ENCODE results near the gene SLC25A21.

The SLC25A21 gene

DNA sequence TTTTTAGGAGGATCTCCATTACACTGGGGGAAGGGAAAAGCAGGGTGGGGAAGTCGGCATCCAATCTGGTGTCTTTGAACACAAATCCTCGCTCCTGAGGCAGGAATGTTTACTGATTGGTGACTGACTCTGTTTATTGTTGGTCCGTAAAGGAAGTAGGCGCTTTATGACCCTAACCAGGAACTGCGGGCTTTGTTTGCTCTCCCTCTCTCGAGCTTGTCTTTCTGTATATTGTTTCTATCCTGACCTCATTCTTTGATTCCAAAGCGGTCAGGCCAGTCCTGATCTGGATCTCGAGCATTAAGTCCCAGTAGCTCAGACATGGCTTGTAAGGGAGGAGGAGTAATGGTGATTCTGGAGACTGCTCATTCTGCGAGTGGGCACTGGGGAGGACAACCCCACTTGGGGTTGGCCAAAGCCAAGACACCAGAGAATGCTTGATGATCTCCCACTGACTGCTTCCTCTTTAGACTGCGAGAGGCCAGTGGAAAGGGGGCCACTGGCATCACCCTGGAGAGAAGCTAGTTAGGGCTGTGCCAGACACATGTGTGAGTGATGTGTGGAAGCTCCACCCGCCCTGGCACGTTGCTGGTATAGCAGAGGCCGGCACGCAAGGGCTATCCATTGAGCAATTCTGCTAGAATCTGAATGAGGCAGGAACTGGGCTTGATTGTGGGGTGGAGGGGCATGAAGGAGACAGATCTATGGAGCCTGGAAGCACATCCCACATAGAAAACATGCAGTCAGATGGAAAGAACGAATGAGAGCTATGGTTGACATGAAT lies 316.1 kb downstream of the SLC25A21 start:
- Histone ChIP-seq H3K4me3 (ENCODE audit: extremely low read depth, insufficient read depth, low read length, poor library complexity, severe bottlenecking) (no peak overlapping the region), H3K9me3 (ENCODE audit: control insufficient read depth, low read length) (no peaks in the 10 kb centered on the region), H3K4me1 (ENCODE audit: control insufficient read depth, insufficient read depth, low read length, poor library complexity, severe bottlenecking) (no peaks in the 10 kb centered on the region), H3K27ac (ENCODE audit: low read depth, low read length, severe bottlenecking) (no peak overlapping the region), H3K36me3 (ENCODE audit: control insufficient read depth, insufficient read depth, low read length) (no peaks in the 10 kb centered on the region)
- WGBS, 2 experiments (ENCODE audit: insufficient coverage in 2 of 2), result 94 to 95% methylated on average over 10 to 13 of the region's 15 CpGs

DNA sequence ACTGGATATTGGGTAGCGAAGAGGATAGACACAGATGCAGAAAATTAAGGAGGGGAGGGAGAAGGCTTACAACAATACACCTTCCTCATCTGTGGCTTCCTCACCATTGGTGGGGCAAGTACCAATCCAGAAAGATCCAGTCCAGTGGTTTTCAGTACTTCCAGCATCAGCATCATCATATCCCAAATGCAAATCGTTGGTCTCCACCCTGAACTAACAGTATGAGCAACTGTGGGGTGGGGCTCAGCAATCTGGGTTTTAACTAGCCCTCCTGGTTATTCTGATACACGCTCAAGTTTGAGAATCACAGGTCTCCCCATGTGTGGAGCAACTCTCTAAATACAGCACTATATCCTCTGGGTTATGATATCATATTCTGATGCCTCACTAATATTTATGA lies 317.0 kb downstream of the SLC25A21 start:
- Histone ChIP-seq H3K36me3 (ENCODE audit: control insufficient read depth, insufficient read depth, low read length) (no peaks in the 10 kb centered on the region), H3K4me1 (ENCODE audit: control insufficient read depth, insufficient read depth, low read length, poor library complexity, severe bottlenecking) (no peaks in the 10 kb centered on the region)
- WGBS, 2 experiments (ENCODE audit: insufficient coverage in 2 of 2), result 80% methylated on average over 2 of the region's 3 CpGs; no CpG with 5 or more reads in 1 of the 2 experiments

DNA sequence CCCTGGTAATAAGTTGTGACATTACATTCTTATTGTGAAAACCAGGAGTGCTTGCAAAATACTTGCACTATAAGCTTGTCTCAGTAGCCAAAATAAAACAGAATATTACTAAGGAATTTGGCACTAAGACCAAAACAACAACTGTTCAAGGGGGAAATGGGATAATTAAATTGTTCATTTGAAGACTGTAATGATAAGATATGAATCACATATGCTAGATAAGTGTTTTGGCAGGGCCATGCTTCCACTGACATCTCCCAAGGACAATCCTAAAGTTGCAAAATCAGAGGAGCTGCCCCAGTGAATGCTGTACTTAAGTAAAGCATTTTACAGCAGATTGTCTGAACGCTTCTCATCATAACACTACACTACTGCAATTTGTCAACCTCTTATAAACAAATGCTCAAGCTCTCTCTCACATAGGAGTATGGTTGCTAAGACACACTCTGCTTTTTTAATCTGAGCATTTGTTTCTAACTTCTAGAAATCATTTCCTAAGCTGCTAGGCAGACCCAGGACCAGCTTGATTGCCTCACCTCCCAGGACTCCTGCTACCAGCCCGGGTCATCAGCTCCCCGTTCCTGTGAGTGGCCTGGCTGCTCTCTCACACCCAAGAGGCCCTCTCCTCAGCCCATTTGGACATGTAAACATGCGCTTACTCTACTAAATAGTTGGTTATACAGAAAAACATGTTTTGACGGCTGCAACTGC lies 319.3 kb downstream of the SLC25A21 start:
- H3K27ac ChIP-seq (ENCODE audit: low read depth, low read length, severe bottlenecking), result no peak overlapping the region
- 76 to 77% methylated on average over 3 to 5 of the region's 5 CpGs for WGBS, 2 experiments (ENCODE audit: insufficient coverage in 2 of 2)
- no peaks in the 10 kb centered on the region for H3K36me3 ChIP-seq (ENCODE audit: control insufficient read depth, insufficient read depth, low read length)
- no peak overlapping the region for H3K4me3 ChIP-seq (ENCODE audit: extremely low read depth, insufficient read depth, low read length, poor library complexity, severe bottlenecking)
- no peaks in the 10 kb centered on the region for H3K9me3 ChIP-seq (ENCODE audit: control insufficient read depth, low read length)
- H3K4me1 ChIP-seq (ENCODE audit: control insufficient read depth, insufficient read depth, low read length, poor library complexity, severe bottlenecking), result no peaks in the 10 kb centered on the region

More for the DNA sequence above, 317.0 kb downstream of the SLC25A21 start:
- Histone ChIP-seq H3K4me3 (ENCODE audit: extremely low read depth, insufficient read depth, low read length, poor library complexity, severe bottlenecking) (no peak overlapping the region), H3K9me3 (ENCODE audit: control insufficient read depth, low read length) (no peaks in the 10 kb centered on the region), H3K27ac (ENCODE audit: low read depth, low read length, severe bottlenecking) (no peak overlapping the region)

DNA sequence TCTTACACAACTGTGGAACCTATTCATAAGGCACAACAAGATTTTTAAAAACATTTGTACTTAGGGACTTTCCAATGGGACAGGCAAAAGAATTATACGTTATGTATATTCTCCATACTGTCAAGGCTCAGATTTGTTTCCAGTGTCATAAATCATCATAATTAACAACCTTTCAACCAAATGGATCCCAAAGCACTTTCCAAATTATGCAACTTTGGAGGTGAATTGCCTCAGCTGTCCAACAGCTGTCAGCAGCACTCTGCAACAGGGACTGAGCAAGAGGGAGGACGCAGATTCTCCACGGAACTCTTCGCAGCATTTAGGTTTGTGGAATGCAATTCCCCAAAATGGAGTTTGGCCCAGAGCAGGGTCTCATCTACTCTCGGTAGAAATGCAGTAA lies 324.2 kb downstream of the SLC25A21 start:
- H3K4me1 ChIP-seq (ENCODE audit: control insufficient read depth, insufficient read depth, low read length, poor library complexity, severe bottlenecking), result no peaks in the 10 kb centered on the region
- H3K27ac ChIP-seq (ENCODE audit: low read depth, low read length, severe bottlenecking), result no peak overlapping the region
- WGBS, 2 experiments (ENCODE audit: insufficient coverage in 2 of 2), result 93 to 100% methylated on average over 2 of the region's 5 CpGs
- no peaks in the 10 kb centered on the region for H3K9me3 ChIP-seq (ENCODE audit: control insufficient read depth, low read length)
- H3K4me3 ChIP-seq (ENCODE audit: extremely low read depth, insufficient read depth, low read length, poor library complexity, severe bottlenecking), result no peak overlapping the region
- H3K36me3 ChIP-seq (ENCODE audit: control insufficient read depth, insufficient read depth, low read length), result no peaks in the 10 kb centered on the region

DNA sequence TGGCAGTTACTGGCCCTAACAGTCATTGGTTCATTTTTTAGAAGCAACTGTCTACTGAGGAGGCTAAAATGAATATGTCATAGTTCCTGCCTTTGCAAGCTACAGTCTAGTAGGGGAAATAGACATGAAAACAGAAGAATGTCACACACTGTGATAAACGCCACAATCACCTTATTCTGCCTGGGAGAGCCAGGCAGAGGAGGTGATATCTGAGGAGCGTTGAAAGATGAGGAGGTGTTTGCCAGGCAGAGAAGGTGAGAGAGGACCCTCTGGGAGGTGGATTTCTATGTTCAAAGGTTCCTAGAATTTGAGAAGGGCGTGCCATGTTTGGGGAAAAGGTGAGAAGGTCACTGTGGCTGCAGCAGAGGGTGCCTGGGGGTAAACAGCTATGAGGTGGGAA lies 325.0 kb downstream of the SLC25A21 start:
- H3K27ac ChIP-seq (ENCODE audit: low read depth, low read length, severe bottlenecking), result no peak overlapping the region
- WGBS, 2 experiments (ENCODE audit: insufficient coverage in 2 of 2), result 92 to 97% methylated on average over 2 of the region's 3 CpGs
- H3K4me1 ChIP-seq (ENCODE audit: control insufficient read depth, insufficient read depth, low read length, poor library complexity, severe bottlenecking), result no peaks in the 10 kb centered on the region
- no peaks in the 10 kb centered on the region for H3K9me3 ChIP-seq (ENCODE audit: control insufficient read depth, low read length)
- no peak overlapping the region for H3K4me3 ChIP-seq (ENCODE audit: extremely low read depth, insufficient read depth, low read length, poor library complexity, severe bottlenecking)
- no peaks in the 10 kb centered on the region for H3K36me3 ChIP-seq (ENCODE audit: control insufficient read depth, insufficient read depth, low read length)

DNA sequence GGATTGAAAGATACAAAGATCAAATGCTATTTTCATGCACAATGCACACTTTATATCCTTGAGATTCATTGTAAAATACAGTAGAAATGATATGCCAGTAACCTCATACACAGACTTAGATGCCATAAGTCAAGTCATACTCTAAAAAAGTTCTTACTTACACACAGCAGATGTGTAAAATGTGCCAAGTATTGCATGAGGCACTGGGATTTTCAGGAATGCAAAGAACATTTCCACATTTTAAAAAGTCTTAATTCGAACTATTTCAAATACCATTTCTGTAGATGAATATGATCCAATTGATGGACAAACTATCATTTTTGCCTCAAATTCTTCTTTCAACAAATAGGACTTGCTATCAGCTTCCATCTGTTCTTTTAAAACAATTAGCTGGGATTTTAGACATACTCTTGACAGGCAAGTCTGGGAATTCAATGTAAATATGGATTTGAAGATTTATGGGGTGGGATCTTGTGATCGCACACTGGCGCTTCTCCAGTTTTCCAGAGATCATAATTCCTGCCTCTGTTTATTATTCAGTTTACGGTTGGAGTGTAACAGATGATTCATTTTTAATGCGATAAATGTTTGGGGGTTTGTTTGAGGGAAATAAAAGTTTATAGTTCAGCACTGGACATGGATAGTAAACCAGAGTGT lies 326.9 kb downstream of the SLC25A21 start:
- no peak overlapping the region for H3K4me3 ChIP-seq (ENCODE audit: extremely low read depth, insufficient read depth, low read length, poor library complexity, severe bottlenecking)
- no peaks in the 10 kb centered on the region for H3K9me3 ChIP-seq (ENCODE audit: control insufficient read depth, low read length)
- WGBS, 2 experiments (ENCODE audit: insufficient coverage in 2 of 2), result 80 to 100% methylated on average over 1 to 2 of the region's 5 CpGs
- no peaks in the 10 kb centered on the region for H3K4me1 ChIP-seq (ENCODE audit: control insufficient read depth, insufficient read depth, low read length, poor library complexity, severe bottlenecking)
- no peak overlapping the region for H3K27ac ChIP-seq (ENCODE audit: low read depth, low read length, severe bottlenecking)
- no peaks in the 10 kb centered on the region for H3K36me3 ChIP-seq (ENCODE audit: control insufficient read depth, insufficient read depth, low read length)

DNA sequence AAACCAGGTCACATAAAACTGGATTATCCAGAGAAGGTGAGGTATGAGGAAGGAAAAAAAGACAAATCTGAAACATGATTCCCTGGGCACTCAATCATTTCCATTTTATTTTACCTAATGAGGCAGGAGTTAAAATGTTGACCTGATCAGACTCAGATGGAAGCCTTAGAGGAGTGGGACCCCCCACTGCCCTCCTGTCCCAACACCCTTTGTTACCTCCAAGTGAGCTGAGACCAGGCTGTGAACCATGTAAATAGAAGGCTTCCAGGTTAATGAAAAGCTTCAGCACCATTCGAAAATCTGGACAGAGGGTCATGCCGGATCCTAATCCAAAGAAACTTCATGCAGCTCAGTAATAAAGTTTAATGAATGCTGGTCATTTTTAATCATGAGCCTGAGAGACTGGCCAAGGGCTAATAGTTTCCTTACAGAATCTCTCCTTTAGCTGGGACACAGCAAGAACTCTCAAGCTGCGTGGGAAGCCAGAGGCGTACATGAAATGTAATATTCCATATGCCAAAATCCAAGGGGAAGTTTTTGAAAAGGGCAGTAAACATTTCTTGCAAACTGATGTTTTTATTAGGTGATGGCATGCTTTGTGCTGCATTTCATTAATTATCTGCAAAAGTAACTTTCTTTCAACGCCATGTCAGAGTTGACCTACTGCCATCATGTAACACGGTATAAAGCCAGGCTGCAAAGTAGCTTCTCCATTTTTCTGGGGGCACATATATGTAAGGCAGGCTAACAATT lies 327.8 kb downstream of the SLC25A21 start:
- H3K36me3 ChIP-seq (ENCODE audit: control insufficient read depth, insufficient read depth, low read length), result no peaks in the 10 kb centered on the region
- H3K4me3 ChIP-seq (ENCODE audit: extremely low read depth, insufficient read depth, low read length, poor library complexity, severe bottlenecking), result no peak overlapping the region
- no peaks in the 10 kb centered on the region for H3K9me3 ChIP-seq (ENCODE audit: control insufficient read depth, low read length)
- WGBS, 2 experiments (ENCODE audit: insufficient coverage in 2 of 2), result 50 to 70% methylated on average over 1 to 4 of the region's 6 CpGs
- H3K4me1 ChIP-seq (ENCODE audit: control insufficient read depth, insufficient read depth, low read length, poor library complexity, severe bottlenecking), result no peaks in the 10 kb centered on the region
- no peak overlapping the region for H3K27ac ChIP-seq (ENCODE audit: low read depth, low read length, severe bottlenecking)

DNA sequence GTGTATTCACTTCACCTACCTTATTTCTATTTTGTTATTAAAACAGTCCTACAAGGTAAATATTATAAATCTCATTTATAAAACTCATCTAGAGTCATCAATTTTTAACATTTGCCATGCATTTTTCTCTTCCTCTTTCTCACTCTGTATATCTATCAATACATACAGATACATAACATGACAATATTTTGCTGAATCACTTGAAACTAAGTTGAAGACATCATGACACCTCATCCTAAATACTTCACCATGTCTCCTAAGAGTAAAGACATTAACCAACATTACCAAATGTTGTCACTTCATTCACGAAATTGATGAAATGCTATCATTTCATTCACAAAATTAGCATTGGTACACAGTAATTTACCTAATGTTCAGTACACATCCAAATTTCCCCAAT lies 329.0 kb downstream of the SLC25A21 start:
- Histone ChIP-seq H3K9me3 (ENCODE audit: control insufficient read depth, low read length) (no peaks in the 10 kb centered on the region), H3K27ac (ENCODE audit: low read depth, low read length, severe bottlenecking) (no peak overlapping the region), H3K4me3 (ENCODE audit: extremely low read depth, insufficient read depth, low read length, poor library complexity, severe bottlenecking) (no peak overlapping the region), H3K4me1 (ENCODE audit: control insufficient read depth, insufficient read depth, low read length, poor library complexity, severe bottlenecking) (no peaks in the 10 kb centered on the region), H3K36me3 (ENCODE audit: control insufficient read depth, insufficient read depth, low read length) (no peaks in the 10 kb centered on the region)
- WGBS, 2 experiments (ENCODE audit: insufficient coverage in 2 of 2), result 56 to 93% methylated on average over 1 of the region's 1 CpG

DNA sequence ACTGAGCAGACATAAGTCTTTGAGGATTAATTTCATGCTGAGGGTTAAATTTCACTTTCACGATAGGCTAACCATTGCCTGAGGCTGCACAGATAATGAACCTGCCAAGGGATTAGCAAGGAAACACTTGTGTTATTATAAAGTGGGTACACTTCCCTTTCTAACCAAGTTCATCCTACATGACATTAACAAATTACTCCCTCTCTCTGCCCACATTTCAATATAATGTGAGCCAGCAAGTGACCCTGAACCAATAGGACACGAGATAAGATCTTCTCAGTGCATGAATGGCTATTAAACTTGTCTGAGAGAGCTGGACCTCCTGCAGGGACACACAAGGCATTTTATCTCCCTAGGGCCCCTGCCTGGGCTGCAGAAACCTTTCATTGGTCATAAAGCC lies 337.3 kb downstream of the SLC25A21 start:
- 71 to 80% methylated on average over 1 of the region's 2 CpGs for WGBS, 2 experiments (ENCODE audit: insufficient coverage in 2 of 2)
- no peaks in the 10 kb centered on the region for H3K36me3 ChIP-seq (ENCODE audit: control insufficient read depth, insufficient read depth, low read length)

DNA sequence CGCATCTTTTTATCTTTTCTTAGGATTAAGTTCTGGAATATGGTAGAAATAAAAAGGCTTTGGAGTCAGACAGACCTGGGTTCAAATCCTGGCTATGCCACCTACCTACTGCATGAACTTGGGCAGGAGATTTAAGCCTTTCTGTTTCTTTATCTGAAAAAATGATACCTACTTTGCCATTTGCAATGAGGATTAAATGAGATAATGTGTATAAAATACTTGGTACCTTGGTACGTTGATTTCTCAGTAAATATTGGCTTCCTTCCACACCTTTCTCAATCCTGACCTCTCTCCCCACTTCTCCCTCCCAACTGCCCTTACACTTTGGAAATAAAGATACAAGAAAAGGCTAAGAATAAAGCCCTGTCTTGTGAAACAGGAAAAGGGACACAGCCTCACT lies 338.1 kb downstream of the SLC25A21 start:
- no peaks in the 10 kb centered on the region for H3K9me3 ChIP-seq (ENCODE audit: control insufficient read depth, low read length)
- H3K4me3 ChIP-seq (ENCODE audit: extremely low read depth, insufficient read depth, low read length, poor library complexity, severe bottlenecking), result no peak overlapping the region
- no peaks in the 10 kb centered on the region for H3K4me1 ChIP-seq (ENCODE audit: control insufficient read depth, insufficient read depth, low read length, poor library complexity, severe bottlenecking)
- H3K27ac ChIP-seq (ENCODE audit: low read depth, low read length, severe bottlenecking), result no peak overlapping the region
- 100% methylated on average over 1 of the region's 2 CpGs; no CpG with 5 or more reads in 1 of the 2 experiments for WGBS, 2 experiments (ENCODE audit: insufficient coverage in 2 of 2)
- no peaks in the 10 kb centered on the region for H3K36me3 ChIP-seq (ENCODE audit: control insufficient read depth, insufficient read depth, low read length)

More for the DNA sequence above, 337.3 kb downstream of the SLC25A21 start:
- Histone ChIP-seq H3K9me3 (ENCODE audit: control insufficient read depth, low read length) (no peaks in the 10 kb centered on the region), H3K27ac (ENCODE audit: low read depth, low read length, severe bottlenecking) (no peak overlapping the region), H3K4me3 (ENCODE audit: extremely low read depth, insufficient read depth, low read length, poor library complexity, severe bottlenecking) (no peak overlapping the region), H3K4me1 (ENCODE audit: control insufficient read depth, insufficient read depth, low read length, poor library complexity, severe bottlenecking) (no peaks in the 10 kb centered on the region)
